ENCODE data around the gene FTSJ3. TPM values are rescaled to one million over a fixed set of nuclear protein-coding genes. Genes with fewer than 3 reads are reported as not detected.

FTSJ3 gene
- total and polyA plus RNA-seq, 2 donors (not counting 1 experiment from before 2014, with no cell fraction given): 37.8 to 61.8 TPM

- Histone ChIP-seq H3K27ac (ENCODE audit: insufficient read depth, low read length) (peak overlapping the region; percentile 93), H2AFZ (ENCODE audit: low read length) (no peak overlapping the region), H3K4me2 (ENCODE audit: extremely low read depth, insufficient read depth, low read length) (peak overlapping the region; percentile 89), H3K4me3 (replicated peaks in 1 of 4; ENCODE audit: control extremely low read depth in 1 of 4, insufficient read depth in 1 of 4, low read depth in 3 of 4, low read length in 4 of 4) (peak overlapping the region; percentile 49 to 84 (median 77)), H3K27me3 (ENCODE audit: control insufficient read depth, insufficient read depth, low read length) (no peaks in the 10 kb centered on the region), H3K9me3 (ENCODE audit: control insufficient read depth, insufficient read depth, low read depth, low read length) (no peaks in the 10 kb centered on the region), H3K36me3 (ENCODE audit: control insufficient read depth, insufficient read depth, low read length) (peaks cover 48% of the 10 kb centered on the region), H3K4me1 (ENCODE audit: control insufficient read depth, extremely low read depth, insufficient read depth, low read length) (peaks cover 8% of the 10 kb centered on the region), H4K20me1 (ENCODE audit: control insufficient read depth, extremely low read depth, insufficient read depth, low read length) (no peaks in the 10 kb centered on the region), H3K9ac (ENCODE audit: insufficient read depth, low read length) (peak overlapping the region; percentile 92), H3K79me2 (ENCODE audit: control insufficient read depth, insufficient read depth, low read length) (peaks cover 51% of the 10 kb centered on the region)
- TF ChIP-seq, protein P1, sequence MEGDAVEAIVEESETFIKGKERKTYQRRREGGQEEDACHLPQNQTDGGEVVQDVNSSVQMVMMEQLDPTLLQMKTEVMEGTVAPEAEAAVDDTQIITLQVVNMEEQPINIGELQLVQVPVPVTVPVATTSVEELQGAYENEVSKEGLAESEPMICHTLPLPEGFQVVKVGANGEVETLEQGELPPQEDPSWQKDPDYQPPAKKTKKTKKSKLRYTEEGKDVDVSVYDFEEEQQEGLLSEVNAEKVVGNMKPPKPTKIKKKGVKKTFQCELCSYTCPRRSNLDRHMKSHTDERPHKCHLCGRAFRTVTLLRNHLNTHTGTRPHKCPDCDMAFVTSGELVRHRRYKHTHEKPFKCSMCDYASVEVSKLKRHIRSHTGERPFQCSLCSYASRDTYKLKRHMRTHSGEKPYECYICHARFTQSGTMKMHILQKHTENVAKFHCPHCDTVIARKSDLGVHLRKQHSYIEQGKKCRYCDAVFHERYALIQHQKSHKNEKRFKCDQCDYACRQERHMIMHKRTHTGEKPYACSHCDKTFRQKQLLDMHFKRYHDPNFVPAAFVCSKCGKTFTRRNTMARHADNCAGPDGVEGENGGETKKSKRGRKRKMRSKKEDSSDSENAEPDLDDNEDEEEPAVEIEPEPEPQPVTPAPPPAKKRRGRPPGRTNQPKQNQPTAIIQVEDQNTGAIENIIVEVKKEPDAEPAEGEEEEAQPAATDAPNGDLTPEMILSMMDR (conservative IDR thresholded peaks at IDR 0.05 in 1 of 2, IDR thresholded peaks at IDR 0.05 in 1 of 2; ENCODE audit: low read depth in 1 of 2, low read length in 2 of 2): no peak
- no peak for TF ChIP-seq EZH2 (IDR thresholded peaks at IDR 0.05; ENCODE audit: low read length, missing control alignments)
- DNase-seq (ENCODE audit: low read depth in 2 of 2): peak in 1 of 2 donors; percentile 27
These were observed 928 bp downstream of the FTSJ3 start for GRCh38 chr17:63826468-63827001.

DNA sequence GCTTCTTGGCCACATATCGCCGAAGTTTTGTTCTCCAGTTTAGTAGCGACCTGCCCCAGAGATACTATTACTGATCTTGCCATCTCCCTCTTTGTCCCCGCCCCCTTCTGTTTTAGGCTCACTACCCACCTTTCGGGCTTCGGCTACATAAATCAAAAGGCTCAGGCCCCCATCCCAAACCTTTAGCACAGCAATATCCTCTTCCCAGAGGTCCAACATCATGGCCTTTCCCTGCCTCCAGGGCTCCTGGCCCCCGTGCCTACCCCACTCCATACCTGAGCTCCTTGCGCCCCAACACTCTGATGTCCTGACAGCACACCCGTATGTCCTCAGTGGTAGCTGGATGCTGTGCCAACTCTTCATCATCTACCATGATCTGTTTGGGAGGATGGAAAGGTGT is 3.1 kb downstream of the FTSJ3 start:
- H3K36me3 ChIP-seq (ENCODE audit: control insufficient read depth, insufficient read depth, low read length): peaks cover 41% of the 10 kb centered on the region
- H3K27me3 ChIP-seq (ENCODE audit: control insufficient read depth, insufficient read depth, low read length): no peaks in the 10 kb centered on the region
- no peak for TF ChIP-seq EZH2 (IDR thresholded peaks at IDR 0.05; ENCODE audit: low read length, missing control alignments)
- TF ChIP-seq, protein P1 (conservative IDR thresholded peaks at IDR 0.05 in 1 of 2, IDR thresholded peaks at IDR 0.05 in 1 of 2; ENCODE audit: low read depth in 1 of 2, low read length in 2 of 2): no peak
- H3K79me2 ChIP-seq (ENCODE audit: control insufficient read depth, insufficient read depth, low read length): peaks cover 43% of the 10 kb centered on the region
- H4K20me1 ChIP-seq (ENCODE audit: control insufficient read depth, extremely low read depth, insufficient read depth, low read length): no peaks in the 10 kb centered on the region
- no peak overlapping the region for H3K4me2 ChIP-seq (ENCODE audit: extremely low read depth, insufficient read depth, low read length)
- H3K9me3 ChIP-seq (ENCODE audit: control insufficient read depth, insufficient read depth, low read depth, low read length): no peaks in the 10 kb centered on the region
- no peak overlapping the region for H3K9ac ChIP-seq (ENCODE audit: insufficient read depth, low read length)
- H3K27ac ChIP-seq (ENCODE audit: insufficient read depth, low read length): no peak overlapping the region
- no peak for DNase-seq (ENCODE audit: low read depth in 2 of 2)
- H3K4me3 ChIP-seq (replicated peaks in 1 of 4; ENCODE audit: control extremely low read depth in 1 of 4, insufficient read depth in 1 of 4, low read depth in 3 of 4, low read length in 4 of 4): no peak overlapping the region
- H2AFZ ChIP-seq (ENCODE audit: low read length): no peak overlapping the region
- H3K4me1 ChIP-seq (ENCODE audit: control insufficient read depth, extremely low read depth, insufficient read depth, low read length): peaks cover 8% of the 10 kb centered on the region

DNA sequence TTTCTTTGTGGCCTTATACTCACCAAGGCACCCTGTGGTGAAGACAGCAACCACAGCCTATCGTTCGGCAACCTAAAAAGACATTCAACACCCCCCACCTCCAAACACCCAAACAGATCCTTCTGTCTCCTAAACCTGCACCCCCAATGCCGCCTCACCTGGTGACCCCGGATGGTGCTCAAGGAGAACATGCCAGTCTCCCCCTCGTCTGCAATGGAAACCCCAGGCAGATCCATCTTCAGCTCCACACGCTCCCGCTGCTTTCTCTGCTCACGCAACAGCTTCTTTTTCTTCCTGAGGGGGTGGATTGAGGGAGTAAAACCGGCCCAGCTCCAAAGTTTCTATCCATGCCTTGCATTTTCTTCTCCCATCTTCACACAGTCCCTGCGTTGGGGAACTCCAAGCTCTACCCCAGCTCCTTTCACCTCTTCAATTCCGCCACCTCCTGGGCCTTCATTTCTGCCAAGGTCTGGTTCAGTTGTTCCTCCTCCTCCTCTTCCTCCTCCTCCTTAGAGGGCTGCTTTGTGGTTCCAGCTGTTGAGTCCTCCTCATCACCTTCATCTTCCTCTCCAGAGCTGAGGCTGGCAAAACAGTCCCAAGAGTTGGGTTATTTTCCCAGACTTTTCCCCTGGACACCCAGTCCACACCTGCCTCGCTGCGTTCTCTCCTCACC is 3.7 kb downstream of the FTSJ3 start:
- Histone ChIP-seq H3K27me3 (ENCODE audit: control insufficient read depth, insufficient read depth, low read length) (no peaks in the 10 kb centered on the region), H2AFZ (ENCODE audit: low read length) (no peak overlapping the region), H3K27ac (ENCODE audit: insufficient read depth, low read length) (no peak overlapping the region), H4K20me1 (ENCODE audit: control insufficient read depth, extremely low read depth, insufficient read depth, low read length) (no peaks in the 10 kb centered on the region), H3K4me2 (ENCODE audit: extremely low read depth, insufficient read depth, low read length) (no peak overlapping the region), H3K79me2 (ENCODE audit: control insufficient read depth, insufficient read depth, low read length) (peaks cover 37% of the 10 kb centered on the region), H3K4me1 (ENCODE audit: control insufficient read depth, extremely low read depth, insufficient read depth, low read length) (peaks cover 5% of the 10 kb centered on the region), H3K9ac (ENCODE audit: insufficient read depth, low read length) (no peak overlapping the region), H3K4me3 (replicated peaks in 1 of 4; ENCODE audit: control extremely low read depth in 1 of 4, insufficient read depth in 1 of 4, low read depth in 3 of 4, low read length in 4 of 4) (no peak overlapping the region), H3K9me3 (ENCODE audit: control insufficient read depth, insufficient read depth, low read depth, low read length) (no peaks in the 10 kb centered on the region), H3K36me3 (ENCODE audit: control insufficient read depth, insufficient read depth, low read length) (peaks cover 41% of the 10 kb centered on the region)
- DNase-seq (ENCODE audit: low read depth in 2 of 2): no peak
- TF ChIP-seq, protein P1 (conservative IDR thresholded peaks at IDR 0.05 in 1 of 2, IDR thresholded peaks at IDR 0.05 in 1 of 2; ENCODE audit: low read depth in 1 of 2, low read length in 2 of 2): no peak
- TF ChIP-seq EZH2 (IDR thresholded peaks at IDR 0.05; ENCODE audit: low read length, missing control alignments): no peak
